Activated CD4-positive, alpha-beta T cell treated with anti-CD3 and anti-CD28 coated beads, Interleukin-2, amount 10 ng/mL, durations not matched to agents 24 days and 14 days (primary cell): ENCODE data around the gene ANAPC5. TPM values are rescaled to one million over a fixed set of nuclear protein-coding genes. Genes with fewer than 3 reads are reported as not detected.
"Not testable (repeated sequence)": the region's sequence is repeated elsewhere in the genome, so short reads cannot be mapped to it uniquely, and the experiment has no call there.

Experiments
- DNase-seq: peaks from one replicate; pipeline ENCODE4 v3.0.0; 2022
- H3K27ac Mint-ChIP-seq: one replicate; pipeline ENCODE4 v1.8.0; 2022; ENCODE audit warnings: mild to moderate bottlenecking, mixed read lengths
- H3K27me3 Mint-ChIP-seq: one replicate; pipeline ENCODE4 v1.8.0; 2022; ENCODE audit warnings: mixed read lengths
- H3K36me3 Mint-ChIP-seq: one replicate; pipeline ENCODE4 v1.8.0; 2022; ENCODE audit warnings: low read depth, mild to moderate bottlenecking, mixed read lengths
- H3K4me1 Mint-ChIP-seq: one replicate; pipeline ENCODE4 v1.8.0; 2021; ENCODE audit warnings: mixed read lengths
- H3K4me3 Mint-ChIP-seq: one replicate; pipeline ENCODE4 v1.8.0; 2022; ENCODE audit warnings: mild to moderate bottlenecking, moderate library complexity, mixed read lengths
- H3K9me3 Mint-ChIP-seq: one replicate; pipeline ENCODE4 v1.8.0; 2021; ENCODE audit warnings: mixed read lengths
- intact Hi-C: fragments of 100-400 bp; cut with micrococcal nuclease; formaldehyde crosslinking; loops from one replicate; pipeline ENCODE4 v1.15.1; 2023
- total RNA-seq: library from RNA; stranded (reverse); gene quantifications from 2 replicates; pipeline ENCODE4 v1.2.3, GENCODE V29; 2022

ANAPC5 gene
- total RNA-seq, 1 donor from 2014 or later = 151 TPM

DNA sequence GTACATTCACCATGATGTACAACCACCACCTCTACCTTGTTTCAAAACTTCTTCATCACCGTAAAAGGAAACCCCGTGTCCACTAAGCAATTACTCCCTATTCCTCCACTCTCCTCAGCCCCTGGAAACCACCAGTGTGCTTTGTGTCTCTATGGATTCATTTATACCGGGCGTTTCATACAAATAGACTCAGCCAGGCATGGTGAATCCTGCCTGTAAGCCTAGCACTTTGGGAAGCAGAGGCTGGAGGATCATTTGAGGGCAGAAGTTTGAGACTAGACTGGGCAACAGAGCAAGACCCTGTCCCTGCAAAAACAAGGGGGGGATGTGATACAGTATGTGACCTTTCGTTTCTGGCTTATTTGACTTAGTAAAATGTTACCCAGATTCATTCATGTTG lies 26.5 kb upstream of the ANAPC5 start:
- no peaks in the 10 kb centered on the region for H3K36me3 Mint-ChIP-seq
- no peaks in the 10 kb centered on the region for H3K4me1 Mint-ChIP-seq
- no peak for DNase-seq
- no peaks in the 10 kb centered on the region for H3K9me3 Mint-ChIP-seq
- H3K4me3 Mint-ChIP-seq = no peak overlapping the region
- no peak overlapping the region for H3K27ac Mint-ChIP-seq
- peaks cover 13% of the 10 kb centered on the region for H3K27me3 Mint-ChIP-seq
- intact Hi-C loops = no loop called here

GRCh38 chr12:121376754-121377697 lies 24.8 kb upstream of the ANAPC5 start:
- Mint-ChIP-seq H3K4me1 (no peaks in the 10 kb centered on the region), H3K27me3 (peaks cover 10% of the 10 kb centered on the region), H3K27ac (no peak overlapping the region), H3K9me3 (no peaks in the 10 kb centered on the region), H3K36me3 (no peaks in the 10 kb centered on the region), H3K4me3 (no peak overlapping the region)
- DNase-seq = no peak
- intact Hi-C loops = no loop called here

DNA sequence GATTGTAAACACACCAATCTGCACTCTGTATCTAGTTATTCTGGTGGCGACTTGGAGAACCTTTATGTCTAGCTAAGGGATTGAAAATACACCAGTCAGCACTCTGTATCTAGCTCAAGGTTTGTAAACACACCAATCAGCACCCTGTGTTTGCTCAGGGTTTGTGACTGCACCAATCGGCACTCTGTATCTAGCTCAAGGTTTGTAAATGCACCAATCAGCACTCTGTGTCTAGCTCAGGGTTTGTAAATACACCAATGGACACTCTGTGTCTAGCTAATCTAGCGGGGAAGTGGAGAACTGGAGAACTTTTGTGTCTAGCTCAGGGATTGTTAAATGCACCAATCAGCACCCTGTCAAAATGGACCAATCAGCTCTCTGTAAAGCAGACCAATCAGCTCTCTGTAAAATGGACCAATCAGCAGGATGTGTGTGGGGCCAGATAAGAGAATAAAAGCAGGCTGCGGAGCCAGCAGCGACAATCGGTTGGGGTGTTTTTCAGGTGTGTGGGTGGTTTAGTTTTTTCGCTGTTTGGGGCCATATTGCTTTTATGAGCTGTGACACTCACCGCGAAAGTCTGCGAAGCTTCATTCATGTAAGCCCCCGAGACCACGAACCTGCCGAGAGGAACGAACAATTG lies 22.9 kb upstream of the ANAPC5 start:
- H3K36me3 Mint-ChIP-seq, intact Hi-C loops, DNase-seq, H3K4me3 Mint-ChIP-seq, H3K4me1 Mint-ChIP-seq, H3K27ac Mint-ChIP-seq, H3K9me3 Mint-ChIP-seq: not testable (repeated sequence)
- H3K27me3 Mint-ChIP-seq = peaks cover 13% of the 10 kb centered on the region

DNA sequence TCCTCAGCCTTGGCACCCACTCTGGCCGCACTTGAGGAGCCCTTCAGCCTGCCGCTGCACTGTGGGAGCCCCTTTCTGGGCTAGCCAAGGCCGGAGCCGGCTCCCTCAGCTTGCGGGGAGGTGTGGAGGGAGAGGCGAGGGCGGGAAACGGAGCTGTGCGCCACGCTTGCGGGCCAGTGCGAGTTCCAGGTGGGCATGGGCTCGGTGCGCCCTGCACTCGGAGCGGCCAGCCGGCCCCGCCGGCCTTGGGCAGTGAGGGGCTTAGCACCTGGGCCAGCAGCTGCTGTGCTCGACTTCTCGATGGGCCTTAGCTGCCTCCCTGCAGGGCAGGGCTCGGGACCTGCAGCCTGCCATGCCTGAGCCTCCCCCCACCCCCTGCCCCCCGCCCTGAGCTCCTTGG lies 22.1 kb upstream of the ANAPC5 start:
- H3K4me1 Mint-ChIP-seq, H3K36me3 Mint-ChIP-seq, DNase-seq, H3K9me3 Mint-ChIP-seq, H3K27ac Mint-ChIP-seq, H3K4me3 Mint-ChIP-seq, intact Hi-C loops: not testable (repeated sequence)
- H3K27me3 Mint-ChIP-seq = peaks cover 13% of the 10 kb centered on the region

DNA sequence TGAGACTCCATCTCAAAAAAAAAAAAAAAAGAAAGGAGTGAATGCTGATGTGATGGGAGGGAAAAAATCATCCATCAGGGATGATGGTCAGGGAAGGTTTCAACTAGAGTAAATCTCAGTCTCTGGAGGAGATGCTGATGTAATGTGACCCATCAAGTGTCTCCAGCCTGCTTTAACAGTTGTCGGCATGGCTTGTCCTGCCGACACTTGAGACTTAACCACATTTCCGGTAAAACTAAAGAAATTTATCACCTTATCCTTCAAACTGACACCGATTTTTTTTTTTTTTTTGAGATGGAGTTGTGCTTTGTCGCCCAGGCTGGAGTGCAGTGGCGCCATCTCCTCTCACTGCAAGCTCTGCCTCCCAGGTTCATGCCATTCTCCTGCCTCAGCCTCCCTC lies 21.5 kb upstream of the ANAPC5 start:
- Mint-ChIP-seq H3K4me1 (no peaks in the 10 kb centered on the region), H3K4me3 (no peak overlapping the region), H3K27me3 (peaks cover 12% of the 10 kb centered on the region), H3K9me3 (no peaks in the 10 kb centered on the region), H3K36me3 (no peaks in the 10 kb centered on the region), H3K27ac (no peak overlapping the region)
- DNase-seq = no peak
- intact Hi-C loops = no loop called here

GRCh38 chr12:121371404-121371803 lies 19.2 kb upstream of the ANAPC5 start:
- intact Hi-C loops = no loop called here
- no peaks in the 10 kb centered on the region for H3K4me1 Mint-ChIP-seq
- H3K9me3 Mint-ChIP-seq = no peaks in the 10 kb centered on the region
- no peak for DNase-seq
- no peak overlapping the region for H3K27ac Mint-ChIP-seq
- no peak overlapping the region for H3K4me3 Mint-ChIP-seq
- H3K36me3 Mint-ChIP-seq = no peaks in the 10 kb centered on the region
- peaks cover 5% of the 10 kb centered on the region for H3K27me3 Mint-ChIP-seq

- intact Hi-C loops = no loop called here
- Mint-ChIP-seq H3K4me1 (peaks cover 6% of the 10 kb centered on the region), H3K27ac (no peak overlapping the region), H3K36me3 (no peaks in the 10 kb centered on the region), H3K27me3 (peaks cover 25% of the 10 kb centered on the region), H3K9me3 (no peaks in the 10 kb centered on the region), H3K4me3 (no peak overlapping the region)
- DNase-seq = no peak
Measured at GRCh38 chr12:121366063-121366459, 13.8 kb upstream of the ANAPC5 start.

DNA sequence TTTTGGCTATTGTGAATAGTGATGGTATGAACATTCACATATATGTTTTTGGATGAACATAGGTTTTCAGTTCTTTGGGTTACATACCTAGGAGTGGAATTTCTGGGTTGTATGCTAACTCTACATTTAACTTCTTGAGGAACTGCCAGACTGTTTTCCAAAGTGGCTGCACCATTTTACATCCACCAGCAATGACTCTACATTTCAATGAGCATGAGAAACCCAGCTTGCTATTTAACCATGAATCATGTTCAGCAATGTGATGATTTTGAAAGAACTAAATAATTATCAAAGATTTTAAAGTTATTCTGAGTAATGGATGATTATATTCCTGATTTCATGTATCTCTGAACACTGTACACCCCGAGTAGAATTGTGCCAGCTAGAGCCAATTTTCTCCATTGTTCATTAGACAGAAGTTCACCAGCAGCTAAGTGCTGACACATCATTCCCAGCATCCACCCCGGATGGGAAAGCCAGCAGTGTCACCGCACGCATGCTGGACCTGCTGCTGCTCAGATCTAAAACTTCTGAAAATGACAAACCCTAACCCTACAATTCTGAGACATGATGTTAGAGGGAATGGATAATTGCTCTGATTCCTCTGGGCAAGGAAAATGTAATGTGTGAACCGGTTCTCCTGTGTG lies 13.3 kb upstream of the ANAPC5 start:
- DNase-seq = no peak
- intact Hi-C loops = no loop called here
- no peak overlapping the region for H3K4me3 Mint-ChIP-seq
- H3K27me3 Mint-ChIP-seq = peaks cover 24% of the 10 kb centered on the region
- H3K27ac Mint-ChIP-seq = no peak overlapping the region
- no peaks in the 10 kb centered on the region for H3K9me3 Mint-ChIP-seq
- H3K4me1 Mint-ChIP-seq = peaks cover 6% of the 10 kb centered on the region
- H3K36me3 Mint-ChIP-seq = no peaks in the 10 kb centered on the region

DNA sequence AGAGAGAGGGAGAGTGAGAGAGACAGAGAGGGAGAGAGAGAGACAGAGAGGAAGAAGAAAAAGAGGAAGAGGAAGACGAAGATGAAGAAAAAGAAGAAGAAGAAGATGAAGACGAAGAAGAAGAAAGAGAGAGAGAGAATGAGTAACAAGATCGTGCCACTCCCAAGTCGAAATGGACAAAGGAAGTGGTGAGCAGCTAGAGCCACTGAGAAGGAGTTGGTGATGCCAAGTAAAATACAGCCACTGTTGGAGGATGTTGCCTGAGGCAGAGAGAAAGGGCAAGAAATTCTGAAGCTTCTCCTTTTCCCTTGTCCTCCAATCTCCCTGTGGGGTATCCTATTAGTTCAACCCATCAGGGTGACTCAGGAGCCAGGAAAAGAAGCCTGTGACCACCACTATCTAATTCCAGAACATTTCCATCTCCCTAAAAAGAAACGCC lies 12.5 kb upstream of the ANAPC5 start:
- Mint-ChIP-seq H3K4me1 (peaks cover 6% of the 10 kb centered on the region), H3K4me3 (no peak overlapping the region), H3K9me3 (no peaks in the 10 kb centered on the region), H3K36me3 (no peaks in the 10 kb centered on the region), H3K27me3 (peaks cover 24% of the 10 kb centered on the region), H3K27ac (no peak overlapping the region)
- DNase-seq = no peak
- intact Hi-C loops = no loop called here

DNA sequence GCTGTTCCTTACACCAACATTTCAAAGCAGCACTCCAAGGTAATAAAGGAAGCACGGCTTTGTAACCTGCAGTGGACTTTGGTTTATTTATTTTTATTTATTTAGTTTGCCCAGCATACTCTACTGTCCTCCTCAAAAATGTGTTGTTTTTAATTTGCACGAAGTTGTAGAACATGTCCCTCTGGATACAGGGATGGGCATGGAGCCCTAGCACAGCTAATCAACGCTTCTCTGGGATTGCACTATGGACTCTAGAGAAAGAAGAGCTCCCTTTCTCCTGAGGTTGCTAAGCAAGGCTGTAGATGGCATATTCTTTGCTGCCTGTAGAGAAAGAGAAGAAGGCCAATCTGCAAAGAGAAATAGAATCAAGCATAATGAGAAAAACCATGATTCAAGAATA lies 5.9 kb upstream of the ANAPC5 start:
- peaks cover 4% of the 10 kb centered on the region for H3K4me1 Mint-ChIP-seq
- intact Hi-C loops = no loop called here
- no peaks in the 10 kb centered on the region for H3K9me3 Mint-ChIP-seq
- peaks cover 5% of the 10 kb centered on the region for H3K27me3 Mint-ChIP-seq
- H3K27ac Mint-ChIP-seq = no peak overlapping the region
- H3K36me3 Mint-ChIP-seq = no peaks in the 10 kb centered on the region
- H3K4me3 Mint-ChIP-seq = no peak overlapping the region
- no peak for DNase-seq

DNA sequence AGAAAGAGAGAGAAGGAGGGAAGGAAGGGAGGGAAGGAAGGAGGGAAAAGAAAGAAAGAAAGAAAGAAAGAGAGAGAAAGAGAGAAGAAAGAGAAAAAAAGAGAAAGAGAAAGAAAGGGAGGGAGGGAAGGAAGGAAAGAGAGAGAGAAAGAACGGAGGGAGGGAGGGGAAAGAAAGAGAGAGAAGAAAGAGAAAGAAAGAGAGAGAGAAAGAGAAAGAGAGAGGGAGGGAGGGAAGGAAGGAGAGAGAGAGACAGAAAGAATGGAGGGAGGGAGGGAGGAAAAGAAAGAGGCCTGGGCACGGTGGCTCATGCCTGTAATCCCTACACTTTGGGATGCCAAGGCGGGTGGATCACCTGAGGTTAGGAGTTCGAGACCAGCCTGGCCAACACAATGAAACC lies 5.1 kb upstream of the ANAPC5 start:
- H3K36me3 Mint-ChIP-seq = no peaks in the 10 kb centered on the region
- H3K27ac Mint-ChIP-seq = no peak overlapping the region
- peaks cover 8% of the 10 kb centered on the region for H3K4me1 Mint-ChIP-seq
- DNase-seq = no peak
- H3K27me3 Mint-ChIP-seq = peaks cover 5% of the 10 kb centered on the region
- no peak overlapping the region for H3K4me3 Mint-ChIP-seq
- H3K9me3 Mint-ChIP-seq = no peaks in the 10 kb centered on the region
- intact Hi-C loops = no loop called here

- H3K36me3 Mint-ChIP-seq = peaks cover 2% of the 10 kb centered on the region
- H3K27me3 Mint-ChIP-seq = peaks cover 5% of the 10 kb centered on the region
- no peak for DNase-seq
- intact Hi-C loops = no loop called here
- no peaks in the 10 kb centered on the region for H3K9me3 Mint-ChIP-seq
- H3K27ac Mint-ChIP-seq = no peak overlapping the region
- no peak overlapping the region for H3K4me3 Mint-ChIP-seq
- H3K4me1 Mint-ChIP-seq = peaks cover 9% of the 10 kb centered on the region
Measured at GRCh38 chr12:121356657-121357056, 4.4 kb upstream of the ANAPC5 start.

GRCh38 chr12:121355818-121356217 lies 3.6 kb upstream of the ANAPC5 start:
- intact Hi-C loops = no loop called here
- H3K9me3 Mint-ChIP-seq = no peaks in the 10 kb centered on the region
- H3K27me3 Mint-ChIP-seq = peaks cover 5% of the 10 kb centered on the region
- H3K4me1 Mint-ChIP-seq = peaks cover 9% of the 10 kb centered on the region
- no peak for DNase-seq
- no peak overlapping the region for H3K27ac Mint-ChIP-seq
- peaks cover 3% of the 10 kb centered on the region for H3K36me3 Mint-ChIP-seq
- H3K4me3 Mint-ChIP-seq = no peak overlapping the region

DNA sequence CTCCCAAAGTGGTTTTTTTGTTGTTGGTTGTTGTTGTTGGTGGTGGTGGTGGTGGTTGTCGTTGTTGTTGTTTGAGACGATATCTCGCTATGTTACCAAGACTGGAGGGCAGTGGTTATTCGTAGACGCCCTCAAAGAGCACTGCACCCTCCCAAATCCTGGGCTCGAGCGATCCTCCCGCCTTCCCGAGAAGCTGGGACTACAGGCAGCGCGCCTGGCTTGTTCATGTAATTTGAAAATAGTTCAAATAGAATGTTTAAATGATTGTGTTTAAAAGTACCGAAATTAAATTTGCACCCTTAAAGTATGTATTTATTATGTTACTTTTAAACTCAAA lies 439 bp upstream of the ANAPC5 start:
- H3K36me3 Mint-ChIP-seq = peaks cover 8% of the 10 kb centered on the region
- no peak for DNase-seq
- peaks cover 22% of the 10 kb centered on the region for H3K4me1 Mint-ChIP-seq
- peak overlapping the region; percentile 98 for H3K27ac Mint-ChIP-seq
- H3K4me3 Mint-ChIP-seq = peak overlapping the region; percentile 96
- intact Hi-C loops = loop anchor here (1.0 to 5.0 kb wide), 4 partner anchors 48 to 114 kb away; partner anchors contain the start of genes CAMKK2 and RNF34
- H3K27me3 Mint-ChIP-seq = peaks cover 4% of the 10 kb centered on the region
- H3K9me3 Mint-ChIP-seq = no peaks in the 10 kb centered on the region
